ENCODE data around the gene MINDY4.

The MINDY4 gene

DNA sequence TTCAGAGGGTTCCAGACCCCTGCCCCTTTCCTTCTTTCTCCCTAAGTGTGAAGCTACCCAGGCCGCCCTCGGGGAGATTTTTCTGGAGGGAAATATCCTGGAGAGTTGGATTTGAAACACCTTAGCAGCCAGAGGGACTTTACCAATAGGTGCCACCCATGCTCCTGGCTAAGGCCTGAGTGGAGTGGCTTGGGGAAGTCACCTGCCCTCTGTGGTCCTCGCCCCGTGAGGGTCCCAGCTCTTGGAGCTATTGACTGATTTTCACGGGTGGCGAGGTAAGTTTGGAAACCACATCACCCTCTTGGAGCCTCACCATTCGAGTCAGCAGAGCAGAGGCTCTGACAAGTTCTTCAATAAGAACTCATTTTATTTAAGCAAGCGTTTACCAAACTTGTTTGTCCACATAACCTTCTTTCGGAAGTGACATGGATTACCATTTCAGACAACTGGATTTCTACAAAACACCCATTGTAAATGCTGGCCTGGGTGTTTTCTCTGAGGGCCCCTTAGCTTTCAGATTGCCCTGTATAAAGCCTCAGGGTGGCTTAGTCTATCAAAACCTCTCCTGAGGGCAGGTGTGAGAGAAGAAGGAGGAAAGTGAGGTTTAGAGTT lies 160.8 kb downstream of the MINDY4 start:
- no peak for DNase-seq (ENCODE audit: extremely low read depth, low read depth)
- no peak overlapping the region for H3K4me3 ChIP-seq (replicated peaks; ENCODE audit: low read depth, low read length)
- TF ChIP-seq, protein P1, sequence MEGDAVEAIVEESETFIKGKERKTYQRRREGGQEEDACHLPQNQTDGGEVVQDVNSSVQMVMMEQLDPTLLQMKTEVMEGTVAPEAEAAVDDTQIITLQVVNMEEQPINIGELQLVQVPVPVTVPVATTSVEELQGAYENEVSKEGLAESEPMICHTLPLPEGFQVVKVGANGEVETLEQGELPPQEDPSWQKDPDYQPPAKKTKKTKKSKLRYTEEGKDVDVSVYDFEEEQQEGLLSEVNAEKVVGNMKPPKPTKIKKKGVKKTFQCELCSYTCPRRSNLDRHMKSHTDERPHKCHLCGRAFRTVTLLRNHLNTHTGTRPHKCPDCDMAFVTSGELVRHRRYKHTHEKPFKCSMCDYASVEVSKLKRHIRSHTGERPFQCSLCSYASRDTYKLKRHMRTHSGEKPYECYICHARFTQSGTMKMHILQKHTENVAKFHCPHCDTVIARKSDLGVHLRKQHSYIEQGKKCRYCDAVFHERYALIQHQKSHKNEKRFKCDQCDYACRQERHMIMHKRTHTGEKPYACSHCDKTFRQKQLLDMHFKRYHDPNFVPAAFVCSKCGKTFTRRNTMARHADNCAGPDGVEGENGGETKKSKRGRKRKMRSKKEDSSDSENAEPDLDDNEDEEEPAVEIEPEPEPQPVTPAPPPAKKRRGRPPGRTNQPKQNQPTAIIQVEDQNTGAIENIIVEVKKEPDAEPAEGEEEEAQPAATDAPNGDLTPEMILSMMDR (IDR thresholded peaks at IDR 0.05; ENCODE audit: low read depth, low read length, missing control alignments) = no peak

DNA sequence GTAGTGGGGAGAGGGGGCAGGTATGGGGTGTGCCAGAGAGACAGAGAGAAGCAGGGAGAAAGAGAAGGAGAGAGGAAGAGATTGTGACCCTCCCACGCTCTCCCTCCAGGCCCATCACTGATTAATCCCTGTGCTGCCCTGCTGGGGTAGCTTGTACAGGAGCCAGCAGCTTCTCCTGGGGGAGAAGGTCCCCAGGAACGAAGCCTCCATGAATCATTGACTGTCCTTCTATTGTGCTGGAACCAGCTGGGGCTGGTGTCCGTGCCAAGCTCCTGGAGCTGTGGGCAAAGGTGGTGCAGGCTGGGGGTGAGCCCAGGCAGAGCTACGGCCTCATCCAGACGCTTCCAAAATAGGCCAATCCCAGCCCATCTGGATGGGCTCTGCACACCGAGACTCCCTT lies 161.3 kb downstream of the MINDY4 start:
- no peak for DNase-seq (ENCODE audit: extremely low read depth, low read depth)
- TF ChIP-seq, protein P1 (IDR thresholded peaks at IDR 0.05; ENCODE audit: low read depth, low read length, missing control alignments) = no peak
- no peak overlapping the region for H3K4me3 ChIP-seq (replicated peaks; ENCODE audit: low read depth, low read length)

DNA sequence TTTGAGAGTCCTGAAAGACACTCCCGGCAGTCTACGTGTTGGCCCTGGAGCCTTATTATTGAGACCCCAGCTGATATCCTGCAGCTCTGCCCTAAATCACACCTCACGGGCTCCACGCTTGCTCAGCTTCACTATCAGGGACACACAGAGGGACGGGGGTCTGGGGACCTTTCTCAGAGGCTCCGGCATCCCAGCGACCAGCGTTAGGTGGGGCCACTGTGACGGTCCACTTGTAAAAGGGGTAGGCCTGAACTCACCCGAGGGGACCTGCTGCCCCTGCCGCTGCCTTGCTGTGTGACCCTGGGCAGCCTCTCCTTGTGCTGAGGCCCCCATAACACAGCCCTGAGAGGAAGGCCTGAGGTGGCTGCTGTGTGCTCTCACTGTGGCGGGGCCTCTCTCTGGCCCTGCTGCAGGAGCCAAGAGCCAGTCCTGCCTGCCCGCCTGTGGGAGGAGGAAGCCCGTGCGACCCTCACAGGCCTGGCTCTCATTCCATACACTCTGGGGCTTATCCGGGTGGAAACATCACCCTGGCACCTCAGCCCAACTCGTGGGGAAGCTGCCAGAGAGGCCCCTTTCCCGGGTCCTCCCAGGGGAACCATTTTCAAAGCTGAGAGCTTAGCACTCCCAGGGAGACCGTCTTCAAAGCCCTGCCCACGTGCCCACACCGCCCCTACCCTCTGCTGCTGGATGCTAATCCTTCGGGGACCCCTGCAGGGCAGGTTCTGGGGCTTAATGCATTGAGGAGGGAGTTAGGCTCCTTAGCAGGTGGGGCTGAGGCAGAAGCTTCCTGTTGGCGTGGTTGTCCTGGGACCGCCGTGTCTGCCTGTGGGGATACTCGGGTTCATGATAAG lies 162.1 kb downstream of the MINDY4 start:
- TF ChIP-seq, protein P1 (IDR thresholded peaks at IDR 0.05; ENCODE audit: low read depth, low read length, missing control alignments) = no peak
- no peak for DNase-seq (ENCODE audit: extremely low read depth, low read depth)
- H3K4me3 ChIP-seq (replicated peaks; ENCODE audit: low read depth, low read length) = no peak overlapping the region

DNA sequence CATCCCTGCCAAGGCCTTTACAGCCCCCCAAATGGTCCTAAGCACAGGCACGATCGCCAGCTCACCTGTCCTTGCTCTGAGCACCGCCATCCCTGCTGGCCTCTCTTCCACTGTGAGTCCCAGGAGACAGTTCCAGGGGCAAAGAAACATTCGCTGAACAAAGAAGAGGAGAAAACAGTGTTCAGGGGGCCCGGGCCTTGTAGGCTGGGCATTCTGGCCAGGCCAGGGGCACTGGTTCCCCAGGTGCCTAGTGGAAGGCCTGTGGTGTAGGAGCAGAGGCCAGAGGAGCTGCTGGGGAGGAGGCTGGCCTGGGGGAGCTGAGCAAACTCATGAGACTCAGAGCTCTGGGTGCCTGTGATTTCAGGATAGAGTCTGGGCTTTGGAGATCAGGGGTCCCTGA lies 163.0 kb downstream of the MINDY4 start:
- TF ChIP-seq, protein P1 (IDR thresholded peaks at IDR 0.05; ENCODE audit: low read depth, low read length, missing control alignments) = no peak
- DNase-seq (ENCODE audit: extremely low read depth, low read depth) = no peak
- H3K4me3 ChIP-seq (replicated peaks; ENCODE audit: low read depth, low read length) = no peak overlapping the region

DNA sequence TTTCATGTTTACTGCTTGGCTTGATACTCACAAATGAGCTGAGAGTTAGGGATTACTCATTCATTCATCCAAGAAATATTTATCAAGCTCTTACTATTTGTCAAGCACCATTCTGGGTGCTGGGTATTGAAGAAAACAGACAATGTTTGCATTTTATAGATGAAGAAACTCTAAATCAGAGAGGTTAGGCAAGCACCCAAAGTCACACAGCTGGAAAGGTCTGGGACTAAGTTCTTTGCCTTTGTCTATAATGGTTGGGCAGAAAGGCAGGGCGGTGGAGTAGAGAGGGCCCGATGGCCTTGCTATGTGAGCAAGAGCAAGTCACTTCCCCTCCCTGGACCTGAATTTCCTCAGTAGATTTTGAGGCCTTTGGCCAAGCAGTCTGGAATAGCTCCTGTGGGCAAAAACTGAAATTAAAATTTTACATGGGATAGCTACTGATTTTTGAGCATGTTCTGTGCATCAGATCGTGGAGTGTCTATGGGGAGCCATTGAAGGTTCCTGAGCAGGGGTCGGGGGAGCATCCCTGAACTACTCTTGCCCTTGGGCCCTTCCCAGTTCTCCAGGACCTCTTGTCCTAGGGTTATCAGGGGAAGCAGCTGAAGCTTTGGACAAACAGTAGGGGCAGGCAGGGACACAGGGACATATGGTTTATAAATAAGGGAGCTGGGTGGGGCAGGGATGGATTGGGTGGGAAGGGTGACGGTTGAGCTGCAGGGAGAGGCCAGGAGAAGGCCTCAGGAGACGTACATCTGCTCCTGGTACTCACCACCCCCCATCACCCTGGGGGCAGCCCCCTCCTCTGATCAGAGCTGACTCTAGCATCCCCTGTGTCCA lies 163.7 kb downstream of the MINDY4 start:
- no peak for DNase-seq (ENCODE audit: extremely low read depth, low read depth)
- TF ChIP-seq, protein P1 (IDR thresholded peaks at IDR 0.05; ENCODE audit: low read depth, low read length, missing control alignments) = no peak
- no peak overlapping the region for H3K4me3 ChIP-seq (replicated peaks; ENCODE audit: low read depth, low read length)

DNA sequence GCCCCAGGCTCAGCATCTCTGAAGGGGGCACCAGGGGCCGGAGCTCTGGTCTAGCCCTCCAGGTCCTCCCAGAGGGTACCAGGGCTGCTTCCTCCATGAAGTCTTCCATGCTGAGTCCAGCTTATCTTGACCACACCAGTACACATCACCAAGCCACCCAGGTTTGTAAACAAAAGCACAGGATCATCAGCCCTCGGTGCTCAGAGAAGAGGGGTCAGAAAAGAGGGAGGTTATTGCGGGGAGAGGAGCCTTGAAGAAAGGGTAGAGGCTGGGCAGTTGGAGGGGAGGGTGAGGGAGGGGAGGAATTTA lies 164.3 kb downstream of the MINDY4 start:
- H3K4me3 ChIP-seq (replicated peaks; ENCODE audit: low read depth, low read length) = no peak overlapping the region
- TF ChIP-seq, protein P1 (IDR thresholded peaks at IDR 0.05; ENCODE audit: low read depth, low read length, missing control alignments) = no peak
- no peak for DNase-seq (ENCODE audit: extremely low read depth, low read depth)

Data from HFF-Myc (cell line).